Fibroblast of lung (primary cell): ENCODE data around the gene PDZRN4.

Experiments
- EZH2 ChIP-seq: IDR thresholded peaks from 2 replicates; pipeline ENCODE4 v1.5.1; 2012; ENCODE audit warnings: low read length, control low read depth, mild to moderate bottlenecking; ENCODE audit errors: missing control alignments
- TF ChIP-seq, protein P1 (sequence below), 2 donors: IDR thresholded peaks in 1 of 2; conservative IDR thresholded peaks in 1 of 2; 1 replicate in 1 of 2; 2 replicates in 1 of 2; pipeline ENCODE4 v1.5.1; 2011 to 2012; ENCODE audit warnings: low read length in 2 of 2, control low read depth in 1 of 2, inconsistent platforms in 1 of 2, low read depth in 1 of 2, mild to moderate bottlenecking in 1 of 2

DNA sequence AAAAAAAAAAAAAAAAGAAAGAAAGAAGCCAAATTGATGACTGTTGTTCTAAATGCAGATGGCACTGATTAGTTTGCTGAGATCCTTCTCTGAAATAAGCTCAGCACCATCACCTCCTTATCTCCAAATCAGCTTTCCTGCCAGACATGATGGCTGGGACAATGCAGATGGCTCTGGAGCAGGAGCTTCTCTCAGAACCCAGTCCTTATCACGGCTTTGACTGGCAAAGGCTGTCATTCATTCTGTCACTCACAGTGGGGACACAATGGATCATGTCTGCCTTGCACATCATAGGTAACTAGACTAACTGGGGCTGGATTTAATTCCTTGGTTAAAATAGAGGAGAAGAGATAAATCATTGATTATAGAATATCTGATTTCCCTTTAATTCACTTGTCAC, 146.3 kb downstream of the PDZRN4 start:
- TF ChIP-seq, protein P1, sequence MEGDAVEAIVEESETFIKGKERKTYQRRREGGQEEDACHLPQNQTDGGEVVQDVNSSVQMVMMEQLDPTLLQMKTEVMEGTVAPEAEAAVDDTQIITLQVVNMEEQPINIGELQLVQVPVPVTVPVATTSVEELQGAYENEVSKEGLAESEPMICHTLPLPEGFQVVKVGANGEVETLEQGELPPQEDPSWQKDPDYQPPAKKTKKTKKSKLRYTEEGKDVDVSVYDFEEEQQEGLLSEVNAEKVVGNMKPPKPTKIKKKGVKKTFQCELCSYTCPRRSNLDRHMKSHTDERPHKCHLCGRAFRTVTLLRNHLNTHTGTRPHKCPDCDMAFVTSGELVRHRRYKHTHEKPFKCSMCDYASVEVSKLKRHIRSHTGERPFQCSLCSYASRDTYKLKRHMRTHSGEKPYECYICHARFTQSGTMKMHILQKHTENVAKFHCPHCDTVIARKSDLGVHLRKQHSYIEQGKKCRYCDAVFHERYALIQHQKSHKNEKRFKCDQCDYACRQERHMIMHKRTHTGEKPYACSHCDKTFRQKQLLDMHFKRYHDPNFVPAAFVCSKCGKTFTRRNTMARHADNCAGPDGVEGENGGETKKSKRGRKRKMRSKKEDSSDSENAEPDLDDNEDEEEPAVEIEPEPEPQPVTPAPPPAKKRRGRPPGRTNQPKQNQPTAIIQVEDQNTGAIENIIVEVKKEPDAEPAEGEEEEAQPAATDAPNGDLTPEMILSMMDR (conservative IDR thresholded peaks at IDR 0.05 in 1 of 2, IDR thresholded peaks at IDR 0.05 in 1 of 2; ENCODE audit: low read depth in 1 of 2, low read length in 2 of 2): no peak
- TF ChIP-seq EZH2: no peak
